ENCODE results near the gene KCNQ1.

DNA sequence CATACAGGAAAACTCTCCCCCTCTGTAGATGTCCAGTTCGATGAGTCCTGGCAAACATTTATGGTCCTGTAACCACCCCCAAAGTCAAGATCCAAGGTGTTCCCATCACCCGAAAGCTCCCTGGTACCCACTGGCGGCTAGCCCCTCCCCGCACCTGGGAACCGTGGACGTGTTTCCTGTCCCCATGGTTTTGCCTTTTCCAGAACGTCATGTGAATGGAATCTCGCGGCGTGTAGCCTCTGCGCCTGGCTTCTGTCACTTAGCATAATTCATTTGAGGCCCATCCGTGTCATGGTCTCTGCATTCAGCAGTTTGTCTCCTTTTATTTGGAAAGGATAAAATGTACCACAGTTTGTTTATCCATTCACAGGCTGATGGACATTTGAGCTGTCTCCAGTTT lies 106.3 kb downstream of the KCNQ1 start:
- TF ChIP-seq POLR2A (IDR thresholded peaks at IDR 0.05; ENCODE audit: low read length): no peak
- TF ChIP-seq GATA1 (IDR thresholded peaks at IDR 0.05; ENCODE audit: low read depth, low read length): no peak
